HL-60 (cell line): ENCODE measurements around the gene TBC1D22B.
"Not testable (repeated sequence)": the region's sequence is repeated elsewhere in the genome, so short reads cannot be mapped to it uniquely, and the experiment has no call there.

Experiments
- DNase-seq, 2 experiments: peaks; one replicate each; pipeline ENCODE4 v3.0.0-alpha.2; 2010 to 2020; ENCODE audit warnings: low read depth in 1 of 2, low spot score in 1 of 2
- H3K27ac ChIP-seq: fragments of 250-450 bp; sonication (Bioruptor Pico); replicated peaks from 2 replicates; pipeline ENCODE4 v1.5.1; 2020; ENCODE audit warnings: mild to moderate bottlenecking, moderate library complexity
- H3K27me3 ChIP-seq: fragments of 250-450 bp; sonication (Bioruptor Pico); 2 replicates; pipeline ENCODE4 v1.5.1; 2021; ENCODE audit warnings: mild to moderate bottlenecking, moderate library complexity; ENCODE audit not compliant: insufficient read depth, poor library complexity, severe bottlenecking
- H3K4me3 ChIP-seq: replicated peaks from 2 replicates; pipeline ENCODE4 v1.5.1; 2011; ENCODE audit warnings: mild to moderate bottlenecking, control low read depth, low read length; ENCODE audit not compliant: insufficient read depth
- CTCF ChIP-seq: IDR thresholded peaks from one replicate; pipeline ENCODE4 v1.5.1; 2011; ENCODE audit warnings: low read length, control low read depth, inconsistent platforms; ENCODE audit not compliant: insufficient read depth
- GABPA ChIP-seq: IDR thresholded peaks from 2 replicates; pipeline ENCODE4 v1.6.1; 2012; ENCODE audit warnings: low read depth
- POLR2AphosphoS5 ChIP-seq: IDR thresholded peaks from 2 replicates; pipeline ENCODE4 v1.6.1; 2012; ENCODE audit warnings: low read depth
- REST ChIP-seq: IDR thresholded peaks from 2 replicates; pipeline ENCODE4 v1.6.1; 2012; ENCODE audit warnings: low read depth; ENCODE audit not compliant: insufficient replicate concordance
- SPI1 ChIP-seq: IDR thresholded peaks from 2 replicates; pipeline ENCODE4 v1.6.1; 2012; ENCODE audit warnings: low read depth, mild to moderate bottlenecking, borderline replicate concordance

The TBC1D22B gene

GRCh38 chr6:37323580-37323979 is 66.0 kb downstream of the TBC1D22B start:
- no peaks in the 10 kb centered on the region for H3K27me3 ChIP-seq
- no peak for DNase-seq
- no peak overlapping the region for H3K4me3 ChIP-seq
- TF ChIP-seq POLR2AphosphoS5 (no peak), CTCF (no peak), SPI1 (no peak), GABPA (no peak), REST (no peak)
- H3K27ac ChIP-seq: no peak overlapping the region

- TF ChIP-seq SPI1: no peak
- Histone ChIP-seq H3K4me3 (no peak overlapping the region), H3K27ac (no peak overlapping the region), H3K27me3 (no peaks in the 10 kb centered on the region)
- DNase-seq: no peak
Measured at GRCh38 chr6:37324131-37325033, 66.8 kb downstream of the TBC1D22B start.

GRCh38 chr6:37330345-37330744 is 72.8 kb downstream of the TBC1D22B start:
- H3K27me3 ChIP-seq, H3K4me3 ChIP-seq, DNase-seq, H3K27ac ChIP-seq: not testable (repeated sequence)

GRCh38 chr6:37331047-37331446 is 73.5 kb downstream of the TBC1D22B start:
- DNase-seq: no peak

More at GRCh38 chr6:37331047-37331446, 73.5 kb downstream of the TBC1D22B start:
- no peak overlapping the region for H3K4me3 ChIP-seq
- TF ChIP-seq SPI1 (no peak), REST (no peak), CTCF (no peak), POLR2AphosphoS5 (no peak), GABPA (no peak)
- no peak overlapping the region for H3K27ac ChIP-seq
- no peaks in the 10 kb centered on the region for H3K27me3 ChIP-seq
